Hypothalamus (tissue), 51 donors: ENCODE results near the gene PER2.

Experiments used
- DNase-seq, 51 donors: peaks; one replicate each; lab custom pipeline; 2025; lab: John Stamatoyannopoulos, UW

The PER2 gene

GRCh38 chr2:238203094-238203972 lies 85.1 kb downstream of the PER2 start, which contains the start of gene ILKAP:
Gene ILKAP, minus strand, starts transcription at chr2:238203695. Its CDS starts 142 bp downstream, at chr2:238203553.
- DNase-seq: peak; percentile 34 to 92 (median 80)

- DNase-seq: peak in 1 of 51 donors; percentile 24
Observed at GRCh38 chr2:238202326-238203093, 85.9 kb downstream of the PER2 start.
